ENCODE measurements around the gene TMEM184B.

DNA sequence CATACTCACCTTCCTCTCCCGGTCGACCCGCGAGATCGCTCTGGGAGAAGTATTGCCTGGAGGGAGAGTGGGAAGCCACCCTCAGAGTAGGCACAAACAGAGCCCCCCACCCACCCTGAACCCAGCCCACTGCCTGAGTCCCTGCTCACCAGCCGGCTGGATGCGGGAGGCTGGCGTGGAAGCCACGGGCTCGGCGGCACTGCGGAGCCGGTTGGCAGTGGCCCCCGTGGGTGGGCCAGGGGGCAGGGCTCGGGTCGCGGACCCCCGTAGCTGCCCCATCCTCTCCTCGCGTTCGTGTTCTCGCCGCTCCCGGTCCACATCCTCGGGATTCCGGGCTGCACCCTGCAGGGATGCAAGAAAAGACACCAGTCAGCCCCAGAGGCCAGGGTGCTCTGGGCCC is 21.4 kb upstream of the TMEM184B start:
- TF ChIP-seq POLR2AphosphoS5 (IDR thresholded peaks at IDR 0.05; ENCODE audit: low read depth, low read length) (no peak), HDAC6 (IDR thresholded peaks at IDR 0.05; ENCODE audit: low read depth, low read length) (no peak), TAF1 (IDR thresholded peaks at IDR 0.05; ENCODE audit: low read depth, low read length) (no peak)
- TF ChIP-seq, protein P1, sequence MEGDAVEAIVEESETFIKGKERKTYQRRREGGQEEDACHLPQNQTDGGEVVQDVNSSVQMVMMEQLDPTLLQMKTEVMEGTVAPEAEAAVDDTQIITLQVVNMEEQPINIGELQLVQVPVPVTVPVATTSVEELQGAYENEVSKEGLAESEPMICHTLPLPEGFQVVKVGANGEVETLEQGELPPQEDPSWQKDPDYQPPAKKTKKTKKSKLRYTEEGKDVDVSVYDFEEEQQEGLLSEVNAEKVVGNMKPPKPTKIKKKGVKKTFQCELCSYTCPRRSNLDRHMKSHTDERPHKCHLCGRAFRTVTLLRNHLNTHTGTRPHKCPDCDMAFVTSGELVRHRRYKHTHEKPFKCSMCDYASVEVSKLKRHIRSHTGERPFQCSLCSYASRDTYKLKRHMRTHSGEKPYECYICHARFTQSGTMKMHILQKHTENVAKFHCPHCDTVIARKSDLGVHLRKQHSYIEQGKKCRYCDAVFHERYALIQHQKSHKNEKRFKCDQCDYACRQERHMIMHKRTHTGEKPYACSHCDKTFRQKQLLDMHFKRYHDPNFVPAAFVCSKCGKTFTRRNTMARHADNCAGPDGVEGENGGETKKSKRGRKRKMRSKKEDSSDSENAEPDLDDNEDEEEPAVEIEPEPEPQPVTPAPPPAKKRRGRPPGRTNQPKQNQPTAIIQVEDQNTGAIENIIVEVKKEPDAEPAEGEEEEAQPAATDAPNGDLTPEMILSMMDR (IDR thresholded peaks at IDR 0.05; ENCODE audit: control extremely low read depth in 1 of 3, insufficient read depth in 1 of 3, low read depth in 1 of 3, low read length in 3 of 3) = no peak
- TF ChIP-seq, protein P2, sequence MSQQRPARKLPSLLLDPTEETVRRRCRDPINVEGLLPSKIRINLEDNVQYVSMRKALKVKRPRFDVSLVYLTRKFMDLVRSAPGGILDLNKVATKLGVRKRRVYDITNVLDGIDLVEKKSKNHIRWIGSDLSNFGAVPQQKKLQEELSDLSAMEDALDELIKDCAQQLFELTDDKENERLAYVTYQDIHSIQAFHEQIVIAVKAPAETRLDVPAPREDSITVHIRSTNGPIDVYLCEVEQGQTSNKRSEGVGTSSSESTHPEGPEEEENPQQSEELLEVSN (IDR thresholded peaks at IDR 0.05) = no peak
